HepG2 (cell line): ENCODE results near the gene TP53BP2. TPM values are rescaled to one million over a fixed set of nuclear protein-coding genes. Genes with fewer than 3 reads are reported as not detected.

Source experiments
- HDAC1 ChIP-seq: sonication (generic); formaldehyde crosslinking; IDR thresholded peaks from 2 replicates; pipeline ENCODE4 v1.5.1; 2020; ENCODE audit warnings: mild to moderate bottlenecking, missing genetic modification reagents
- HNRNPK ChIP-seq: fragments of 200-400 bp; formaldehyde crosslinking; IDR thresholded peaks from 2 replicates; pipeline ENCODE4 v1.6.1; 2018; ENCODE audit warnings: low read length, low read depth, moderate library complexity, mild to moderate bottlenecking; ENCODE audit not compliant: poor library complexity, severe bottlenecking
- HNRNPL ChIP-seq: fragments of 200-400 bp; formaldehyde crosslinking; IDR thresholded peaks from 2 replicates; pipeline ENCODE4 v1.6.1; 2017; ENCODE audit warnings: mild to moderate bottlenecking, low read depth, low read length
- HOXA3 ChIP-seq: sonication (generic); formaldehyde crosslinking; IDR thresholded peaks from 2 replicates; pipeline ENCODE4 v1.5.0; 2020; ENCODE audit warnings: missing genetic modification reagents
- NONO ChIP-seq, 2 experiments: fragments of 450-650 bp in 1 of 2; sonication (generic) in 1 of 2; formaldehyde crosslinking in 1 of 2; IDR thresholded peaks in 1 of 2; conservative IDR thresholded peaks in 1 of 2; 2 replicates each; pipeline versions ENCODE4 v1.6.1 to v1.8.0; 2017 to 2022; ENCODE audit warnings: mild to moderate bottlenecking in 1 of 2, missing genetic modification reagents in 1 of 2, moderate library complexity in 1 of 2
- RBAK ChIP-seq: sonication (generic); formaldehyde crosslinking; IDR thresholded peaks from 2 replicates; pipeline ENCODE4 v1.5.1; 2020; ENCODE audit warnings: mild to moderate bottlenecking, missing genetic modification reagents
- RXRA ChIP-seq: sonication (generic); formaldehyde crosslinking; IDR thresholded peaks from 2 replicates; pipeline ENCODE4 v1.5.1; 2020; ENCODE audit warnings: missing genetic modification reagents
- TBX2 ChIP-seq: sonication (generic); formaldehyde crosslinking; IDR thresholded peaks from 2 replicates; pipeline ENCODE4 v1.5.0; 2020; ENCODE audit warnings: missing genetic modification reagents, mild to moderate bottlenecking, borderline replicate concordance
- ZKSCAN1 ChIP-seq: fragments of 150-350 bp; IDR thresholded peaks from 2 replicates; pipeline ENCODE4 v1.6.1; 2014; ENCODE audit warnings: low read length
- ZNF12 ChIP-seq: sonication (generic); formaldehyde crosslinking; IDR thresholded peaks from 2 replicates; pipeline ENCODE4 v1.5.0; 2020; ENCODE audit warnings: missing genetic modification reagents
- ZNF350 ChIP-seq: sonication (generic); formaldehyde crosslinking; IDR thresholded peaks from 2 replicates; pipeline ENCODE4 v1.4.0; 2020; ENCODE audit warnings: mild to moderate bottlenecking, low read depth, missing genetic modification reagents, borderline replicate concordance
- ZNF749 ChIP-seq: sonication (generic); formaldehyde crosslinking; IDR thresholded peaks from 2 replicates; pipeline ENCODE4 v1.8.0; 2022; ENCODE audit warnings: mild to moderate bottlenecking, missing genetic modification reagents, moderate library complexity, borderline replicate concordance
- polyA plus RNA-seq, 8 experiments: library from polyadenylated mRNA; depleted of rRNA in 3 of 8; stranded (reverse) in 7 of 8; unstranded in 1 of 8; fragments of >200 nt; fragmentation: Illumina TruSeq in 4 of 8; extraction: Trizol in 4 of 8; gene quantifications; 2 replicates each; pipeline versions ENCODE4 v1.2.1 to v1.2.3, GENCODE V29; 2011 to 2016; ENCODE audit warnings: low read depth in 4 of 8, missing spikeins in 1 of 8, mixed read lengths in 1 of 8; ENCODE audit not compliant: insufficient read depth in 1 of 8
- total RNA-seq, 5 experiments: library from RNA; depleted of rRNA; stranded (reverse); fragments of >200 nt; fragmentation: Illumina TruSeq; extraction: Trizol; gene quantifications; 2 replicates each; pipeline ENCODE4 v1.2.3, GENCODE V29; 2016; ENCODE audit warnings: low read depth in 1 of 5
- TF ChIP-seq, protein P1 (sequence below), 2 experiments: sonication (generic) in 1 of 2; formaldehyde crosslinking in 1 of 2; IDR thresholded peaks; 2 replicates each; pipeline versions ENCODE4 v1.4.0 to v1.6.1; 2018 to 2020; ENCODE audit warnings: missing genetic modification reagents in 2 of 2, borderline replicate concordance in 1 of 2, low read depth in 1 of 2, mild to moderate bottlenecking in 1 of 2, missing biosample characterization in 1 of 2
- TF ChIP-seq, protein P2 (sequence below): sonication (generic); IDR thresholded peaks from 2 replicates; pipeline ENCODE4 v1.6.1; 2016; ENCODE audit warnings: low read depth, borderline replicate concordance
- TF ChIP-seq, protein P3 (sequence below): sonication (generic); formaldehyde crosslinking; IDR thresholded peaks from 2 replicates; pipeline ENCODE4 v1.5.0; 2020; ENCODE audit warnings: mild to moderate bottlenecking, missing genetic modification reagents
- TF ChIP-seq, protein P4 (sequence below): IDR thresholded peaks from 2 replicates; pipeline ENCODE4 v1.6.1; 2012; ENCODE audit warnings: inconsistent platforms
- TF ChIP-seq, protein P5 (sequence below): IDR thresholded peaks from 2 replicates; pipeline ENCODE4 v1.6.1; 2016; ENCODE audit warnings: missing compliant biosample characterization, missing genetic modification reagents, borderline replicate concordance
- TF ChIP-seq, protein P6 (sequence below): sonication (generic); formaldehyde crosslinking; IDR thresholded peaks from 2 replicates; pipeline ENCODE4 v1.4.0; 2020; ENCODE audit warnings: missing genetic modification reagents
- TF ChIP-seq, protein P7 (sequence below): IDR thresholded peaks from 2 replicates; pipeline ENCODE4 v1.6.1; 2016

The TP53BP2 gene
- total and polyA plus RNA-seq, 2 of the 13 experiments (the other 11 are each of a cell fraction or from before 2014, with no cell fraction given): 10.0 to 14.0 TPM

DNA sequence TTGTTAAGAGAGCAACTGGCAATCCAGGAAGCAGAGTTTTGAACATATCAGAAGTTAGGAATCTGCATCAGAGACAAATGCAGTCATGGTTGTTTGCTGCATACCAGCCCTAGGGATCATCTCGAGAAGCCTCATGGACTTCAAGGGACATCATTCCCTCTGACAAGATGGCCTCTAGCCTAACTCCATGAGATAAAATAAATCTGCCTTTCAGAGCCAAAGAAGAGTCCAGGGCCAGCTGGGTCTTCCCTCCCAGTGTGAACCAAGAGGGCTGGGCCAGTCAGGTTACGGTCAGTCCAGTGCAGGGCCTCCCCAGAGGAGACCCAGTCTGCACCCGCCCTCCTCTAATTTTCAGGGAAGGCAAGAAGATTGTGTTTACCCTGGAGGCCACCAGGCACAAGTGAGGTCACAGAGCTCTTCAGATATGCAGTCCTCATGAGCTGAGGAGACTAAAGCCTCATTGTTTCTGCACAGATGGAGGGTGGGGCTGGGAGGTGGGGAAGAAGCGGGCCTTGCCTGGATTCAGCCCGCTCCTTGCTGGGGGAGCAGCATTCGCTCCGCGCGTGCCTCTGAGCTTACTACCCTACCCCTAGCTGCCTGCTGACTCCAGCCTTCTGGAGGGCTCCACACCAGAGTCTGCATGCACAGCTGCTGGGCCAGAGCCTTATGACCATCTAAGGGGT lies 80.6 kb downstream of the TP53BP2 start (continued):
- TF ChIP-seq, protein P1, sequence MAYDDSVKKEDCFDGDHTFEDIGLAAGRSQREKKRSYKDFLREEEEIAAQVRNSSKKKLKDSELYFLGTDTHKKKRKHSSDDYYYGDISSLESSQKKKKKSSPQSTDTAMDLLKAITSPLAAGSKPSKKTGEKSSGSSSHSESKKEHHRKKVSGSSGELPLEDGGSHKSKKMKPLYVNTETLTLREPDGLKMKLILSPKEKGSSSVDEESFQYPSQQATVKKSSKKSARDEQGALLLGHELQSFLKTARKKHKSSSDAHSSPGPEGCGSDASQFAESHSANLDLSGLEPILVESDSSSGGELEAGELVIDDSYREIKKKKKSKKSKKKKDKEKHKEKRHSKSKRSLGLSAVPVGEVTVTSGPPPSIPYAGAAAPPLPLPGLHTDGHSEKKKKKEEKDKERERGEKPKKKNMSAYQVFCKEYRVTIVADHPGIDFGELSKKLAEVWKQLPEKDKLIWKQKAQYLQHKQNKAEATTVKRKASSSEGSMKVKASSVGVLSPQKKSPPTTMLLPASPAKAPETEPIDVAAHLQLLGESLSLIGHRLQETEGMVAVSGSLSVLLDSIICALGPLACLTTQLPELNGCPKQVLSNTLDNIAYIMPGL (CRISPR knock-in tag; IDR thresholded peaks at IDR 0.05; ENCODE audit: borderline replicate concordance in 1 of 2, low read depth in 1 of 2): no peak
- TF ChIP-seq, protein P2, sequence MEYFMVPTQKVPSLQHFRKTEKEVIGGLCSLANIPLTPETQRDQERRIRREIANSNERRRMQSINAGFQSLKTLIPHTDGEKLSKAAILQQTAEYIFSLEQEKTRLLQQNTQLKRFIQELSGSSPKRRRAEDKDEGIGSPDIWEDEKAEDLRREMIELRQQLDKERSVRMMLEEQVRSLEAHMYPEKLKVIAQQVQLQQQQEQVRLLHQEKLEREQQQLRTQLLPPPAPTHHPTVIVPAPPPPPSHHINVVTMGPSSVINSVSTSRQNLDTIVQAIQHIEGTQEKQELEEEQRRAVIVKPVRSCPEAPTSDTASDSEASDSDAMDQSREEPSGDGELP: peak; percentile 33; the same call in 1 of the 2 replicates
- TF ChIP-seq HNRNPL (no peak), HDAC1 (CRISPR knock-in tag) (peak; percentile 63), NONO (IDR thresholded peaks at IDR 0.05) (no peak), NONO (CRISPR knock-in tag; conservative IDR thresholded peaks at IDR 0.05) (no peak), ZKSCAN1 (no peak), ZNF350 (CRISPR knock-in tag) (peak; percentile 13; the same call in 1 of the 2 replicates), ZNF12 (CRISPR knock-in tag) (0 out of 2 replicates have a peak, but pooled peaks have one; percentile 10), RXRA (CRISPR knock-in tag) (peak; percentile 84), HOXA3 (peak; percentile 43; the same call in 1 of the 2 replicates), TBX2 (CRISPR knock-in tag) (peak; percentile 73), RBAK (CRISPR knock-in tag) (no peak), HNRNPK (no peak), ZNF749 (CRISPR knock-in tag) (no peak)
- TF ChIP-seq, protein P3, sequence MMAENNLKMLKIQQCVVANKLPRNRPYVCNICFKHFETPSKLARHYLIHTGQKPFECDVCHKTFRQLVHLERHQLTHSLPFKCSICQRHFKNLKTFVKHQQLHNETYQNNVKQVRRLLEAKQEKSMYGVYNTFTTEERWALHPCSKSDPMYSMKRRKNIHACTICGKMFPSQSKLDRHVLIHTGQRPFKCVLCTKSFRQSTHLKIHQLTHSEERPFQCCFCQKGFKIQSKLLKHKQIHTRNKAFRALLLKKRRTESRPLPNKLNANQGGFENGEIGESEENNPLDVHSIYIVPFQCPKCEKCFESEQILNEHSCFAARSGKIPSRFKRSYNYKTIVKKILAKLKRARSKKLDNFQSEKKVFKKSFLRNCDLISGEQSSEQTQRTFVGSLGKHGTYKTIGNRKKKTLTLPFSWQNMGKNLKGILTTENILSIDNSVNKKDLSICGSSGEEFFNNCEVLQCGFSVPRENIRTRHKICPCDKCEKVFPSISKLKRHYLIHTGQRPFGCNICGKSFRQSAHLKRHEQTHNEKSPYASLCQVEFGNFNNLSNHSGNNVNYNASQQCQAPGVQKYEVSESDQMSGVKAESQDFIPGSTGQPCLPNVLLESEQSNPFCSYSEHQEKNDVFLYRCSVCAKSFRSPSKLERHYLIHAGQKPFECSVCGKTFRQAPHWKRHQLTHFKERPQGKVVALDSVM: peak; percentile 90
- TF ChIP-seq, protein P4, sequence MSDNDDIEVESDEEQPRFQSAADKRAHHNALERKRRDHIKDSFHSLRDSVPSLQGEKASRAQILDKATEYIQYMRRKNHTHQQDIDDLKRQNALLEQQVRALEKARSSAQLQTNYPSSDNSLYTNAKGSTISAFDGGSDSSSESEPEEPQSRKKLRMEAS: peak; percentile 54
- TF ChIP-seq, protein P5, sequence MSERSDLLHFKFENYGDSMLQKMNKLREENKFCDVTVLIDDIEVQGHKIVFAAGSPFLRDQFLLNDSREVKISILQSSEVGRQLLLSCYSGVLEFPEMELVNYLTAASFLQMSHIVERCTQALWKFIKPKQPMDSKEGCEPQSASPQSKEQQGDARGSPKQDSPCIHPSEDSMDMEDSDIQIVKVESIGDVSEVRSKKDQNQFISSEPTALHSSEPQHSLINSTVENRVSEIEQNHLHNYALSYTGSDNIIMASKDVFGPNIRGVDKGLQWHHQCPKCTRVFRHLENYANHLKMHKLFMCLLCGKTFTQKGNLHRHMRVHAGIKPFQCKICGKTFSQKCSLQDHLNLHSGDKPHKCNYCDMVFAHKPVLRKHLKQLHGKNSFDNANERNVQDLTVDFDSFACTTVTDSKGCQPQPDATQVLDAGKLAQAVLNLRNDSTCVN (CRISPR knock-in tag): no peak
- TF ChIP-seq, protein P6, sequence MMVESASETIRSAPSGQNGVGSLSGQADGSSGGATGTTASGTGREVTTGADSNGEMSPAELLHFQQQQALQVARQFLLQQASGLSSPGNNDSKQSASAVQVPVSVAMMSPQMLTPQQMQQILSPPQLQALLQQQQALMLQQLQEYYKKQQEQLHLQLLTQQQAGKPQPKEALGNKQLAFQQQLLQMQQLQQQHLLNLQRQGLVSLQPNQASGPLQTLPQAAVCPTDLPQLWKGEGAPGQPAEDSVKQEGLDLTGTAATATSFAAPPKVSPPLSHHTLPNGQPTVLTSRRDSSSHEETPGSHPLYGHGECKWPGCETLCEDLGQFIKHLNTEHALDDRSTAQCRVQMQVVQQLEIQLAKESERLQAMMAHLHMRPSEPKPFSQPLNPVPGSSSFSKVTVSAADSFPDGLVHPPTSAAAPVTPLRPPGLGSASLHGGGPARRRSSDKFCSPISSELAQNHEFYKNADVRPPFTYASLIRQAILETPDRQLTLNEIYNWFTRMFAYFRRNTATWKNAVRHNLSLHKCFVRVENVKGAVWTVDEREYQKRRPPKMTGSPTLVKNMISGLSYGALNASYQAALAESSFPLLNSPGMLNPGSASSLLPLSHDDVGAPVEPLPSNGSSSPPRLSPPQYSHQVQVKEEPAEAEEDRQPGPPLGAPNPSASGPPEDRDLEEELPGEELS (CRISPR knock-in tag): peak; percentile 76
- TF ChIP-seq, protein P7, sequence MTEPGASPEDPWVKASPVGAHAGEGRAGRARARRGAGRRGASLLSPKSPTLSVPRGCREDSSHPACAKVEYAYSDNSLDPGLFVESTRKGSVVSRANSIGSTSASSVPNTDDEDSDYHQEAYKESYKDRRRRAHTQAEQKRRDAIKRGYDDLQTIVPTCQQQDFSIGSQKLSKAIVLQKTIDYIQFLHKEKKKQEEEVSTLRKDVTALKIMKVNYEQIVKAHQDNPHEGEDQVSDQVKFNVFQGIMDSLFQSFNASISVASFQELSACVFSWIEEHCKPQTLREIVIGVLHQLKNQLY (CRISPR knock-in tag): peak; percentile 55; the same call in 1 of the 2 replicates
